HepG2 (cell line): Measurements from ENCODE around the gene KATNA1. TPM values are rescaled to one million over a fixed set of nuclear protein-coding genes. Genes with fewer than 3 reads are reported as not detected.
A peak's percentile ranks its signal among the peaks of the same experiment; 100 is the strongest.

Experiments
- GABPA ChIP-seq, 2 experiments: IDR thresholded peaks; 2 replicates each; pipeline ENCODE4 v1.6.1; 2011 to 2016; ENCODE audit warnings: low read depth in 2 of 2, low read length in 1 of 2, missing biosample characterization in 1 of 2, missing genetic modification characterization in 1 of 2
- JUNB ChIP-seq: sonication (generic); formaldehyde crosslinking; IDR thresholded peaks from 2 replicates; pipeline ENCODE4 v1.8.0; 2022; ENCODE audit warnings: missing genetic modification reagents, mild to moderate bottlenecking, borderline replicate concordance
- NCOA2 ChIP-seq: sonication (generic); formaldehyde crosslinking; IDR thresholded peaks from 2 replicates; pipeline ENCODE4 v1.8.0; 2022; ENCODE audit warnings: inconsistent platforms
- PHF21A ChIP-seq: sonication (generic); formaldehyde crosslinking; IDR thresholded peaks from 2 replicates; pipeline ENCODE4 v1.5.0; 2020; ENCODE audit warnings: mild to moderate bottlenecking, missing genetic modification reagents
- REPIN1 ChIP-seq: sonication (generic); formaldehyde crosslinking; IDR thresholded peaks from 2 replicates; pipeline ENCODE4 v1.8.0; 2022; ENCODE audit warnings: missing genetic modification reagents, low read depth, mild to moderate bottlenecking, borderline replicate concordance
- SETDB1 ChIP-seq: sonication (generic); formaldehyde crosslinking; IDR thresholded peaks from 2 replicates; pipeline ENCODE4 v1.5.1; 2020; ENCODE audit warnings: missing genetic modification reagents, mild to moderate bottlenecking, borderline replicate concordance
- SNAI1 ChIP-seq: sonication (generic); formaldehyde crosslinking; IDR thresholded peaks from 2 replicates; pipeline ENCODE4 v1.5.0; 2020; ENCODE audit warnings: mild to moderate bottlenecking, missing genetic modification reagents, borderline replicate concordance
- USF2 ChIP-seq, 2 experiments: sonication (generic) in 1 of 2; formaldehyde crosslinking in 1 of 2; IDR thresholded peaks; 2 replicates each; pipeline versions ENCODE4 v1.5.1 to v1.6.1; 2011 to 2020; ENCODE audit warnings: borderline replicate concordance in 1 of 2, low read depth in 1 of 2, low read length in 1 of 2, mild to moderate bottlenecking in 1 of 2, missing genetic modification reagents in 1 of 2, moderate library complexity in 1 of 2
- ZBTB49 ChIP-seq: sonication (generic); formaldehyde crosslinking; IDR thresholded peaks from 2 replicates; pipeline ENCODE4 v1.4.0; 2020; ENCODE audit warnings: missing genetic modification reagents, borderline replicate concordance
- ZFP37 ChIP-seq: sonication (generic); formaldehyde crosslinking; IDR thresholded peaks from 2 replicates; pipeline ENCODE4 v1.4.0; 2020; ENCODE audit warnings: missing genetic modification reagents, borderline replicate concordance
- ZIK1 ChIP-seq: sonication (generic); formaldehyde crosslinking; IDR thresholded peaks from 2 replicates; pipeline ENCODE4 v1.5.0; 2020; ENCODE audit warnings: mild to moderate bottlenecking, low read depth, missing genetic modification reagents, borderline replicate concordance
- ZNF124 ChIP-seq: sonication (generic); formaldehyde crosslinking; IDR thresholded peaks from 2 replicates; pipeline ENCODE4 v1.4.0; 2020; ENCODE audit warnings: missing genetic modification reagents
- ZNF446 ChIP-seq: sonication (generic); formaldehyde crosslinking; IDR thresholded peaks from 2 replicates; pipeline ENCODE4 v1.5.0; 2020; ENCODE audit warnings: mild to moderate bottlenecking, missing genetic modification reagents
- polyA plus RNA-seq, 8 experiments: library from polyadenylated mRNA; depleted of rRNA in 3 of 8; stranded (reverse) in 7 of 8; unstranded in 1 of 8; fragments of >200 nt; fragmentation: Illumina TruSeq in 4 of 8; extraction: Trizol in 4 of 8; gene quantifications; 2 replicates each; pipeline versions ENCODE4 v1.2.1 to v1.2.3, GENCODE V29; 2011 to 2016; ENCODE audit warnings: low read depth in 4 of 8, missing spikeins in 1 of 8, mixed read lengths in 1 of 8; ENCODE audit not compliant: insufficient read depth in 1 of 8
- total RNA-seq, 5 experiments: library from RNA; depleted of rRNA; stranded (reverse); fragments of >200 nt; fragmentation: Illumina TruSeq; extraction: Trizol; gene quantifications; 2 replicates each; pipeline ENCODE4 v1.2.3, GENCODE V29; 2016; ENCODE audit warnings: low read depth in 1 of 5
- TF ChIP-seq, protein P1 (sequence below): sonication (generic); formaldehyde crosslinking; conservative IDR thresholded peaks from 2 replicates; pipeline ENCODE4 v1.4.0; 2020; ENCODE audit warnings: missing genetic modification reagents
- TF ChIP-seq, protein P2 (sequence below), 2 experiments: IDR thresholded peaks; 2 replicates each; pipeline ENCODE4 v1.6.1; 2011 to 2012; ENCODE audit warnings: low read length in 2 of 2, borderline replicate concordance in 1 of 2, low read depth in 1 of 2, mild to moderate bottlenecking in 1 of 2, moderate library complexity in 1 of 2

Gene KATNA1
- total and polyA plus RNA-seq, 2 of the 13 experiments (the other 11 are each of a cell fraction or from before 2014, with no cell fraction given) = 14.8 to 25.3 TPM

- TF ChIP-seq REPIN1 (CRISPR knock-in tag) = peak; percentile 99
- peak; percentile 92 for TF ChIP-seq ZNF124 (CRISPR knock-in tag)
- TF ChIP-seq ZBTB49 (CRISPR knock-in tag) = no peak
- peak; percentile 46; the same call in 1 of the 2 replicates for TF ChIP-seq JUNB (CRISPR knock-in tag)
- peak; percentile 85 for TF ChIP-seq NCOA2 (CRISPR knock-in tag)
- TF ChIP-seq USF2 (IDR thresholded peaks at IDR 0.05; ENCODE audit: low read depth, low read length) = no peak
- no peak; the same call in 1 of the 2 replicates for TF ChIP-seq USF2 (CRISPR knock-in tag; IDR thresholded peaks at IDR 0.05; ENCODE audit: borderline replicate concordance)
- peak; percentile 51 for TF ChIP-seq ZNF446 (CRISPR knock-in tag)
- TF ChIP-seq, protein P1, sequence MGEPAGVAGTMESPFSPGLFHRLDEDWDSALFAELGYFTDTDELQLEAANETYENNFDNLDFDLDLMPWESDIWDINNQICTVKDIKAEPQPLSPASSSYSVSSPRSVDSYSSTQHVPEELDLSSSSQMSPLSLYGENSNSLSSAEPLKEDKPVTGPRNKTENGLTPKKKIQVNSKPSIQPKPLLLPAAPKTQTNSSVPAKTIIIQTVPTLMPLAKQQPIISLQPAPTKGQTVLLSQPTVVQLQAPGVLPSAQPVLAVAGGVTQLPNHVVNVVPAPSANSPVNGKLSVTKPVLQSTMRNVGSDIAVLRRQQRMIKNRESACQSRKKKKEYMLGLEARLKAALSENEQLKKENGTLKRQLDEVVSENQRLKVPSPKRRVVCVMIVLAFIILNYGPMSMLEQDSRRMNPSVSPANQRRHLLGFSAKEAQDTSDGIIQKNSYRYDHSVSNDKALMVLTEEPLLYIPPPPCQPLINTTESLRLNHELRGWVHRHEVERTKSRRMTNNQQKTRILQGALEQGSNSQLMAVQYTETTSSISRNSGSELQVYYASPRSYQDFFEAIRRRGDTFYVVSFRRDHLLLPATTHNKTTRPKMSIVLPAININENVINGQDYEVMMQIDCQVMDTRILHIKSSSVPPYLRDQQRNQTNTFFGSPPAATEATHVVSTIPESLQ (CRISPR knock-in tag) = 0 out of 2 replicates have a peak, but pooled peaks have one; percentile 83
- peak; percentile 84; the same call in 1 of the 2 replicates for TF ChIP-seq SNAI1 (CRISPR knock-in tag)
- peak; percentile 99 for TF ChIP-seq ZIK1 (CRISPR knock-in tag)
- peak; percentile 96 for TF ChIP-seq PHF21A (CRISPR knock-in tag)
- no peak for TF ChIP-seq SETDB1 (CRISPR knock-in tag)
- peak; percentile 98; the same call in 1 of the 2 replicates for TF ChIP-seq ZFP37 (CRISPR knock-in tag)
- TF ChIP-seq, protein P2, sequence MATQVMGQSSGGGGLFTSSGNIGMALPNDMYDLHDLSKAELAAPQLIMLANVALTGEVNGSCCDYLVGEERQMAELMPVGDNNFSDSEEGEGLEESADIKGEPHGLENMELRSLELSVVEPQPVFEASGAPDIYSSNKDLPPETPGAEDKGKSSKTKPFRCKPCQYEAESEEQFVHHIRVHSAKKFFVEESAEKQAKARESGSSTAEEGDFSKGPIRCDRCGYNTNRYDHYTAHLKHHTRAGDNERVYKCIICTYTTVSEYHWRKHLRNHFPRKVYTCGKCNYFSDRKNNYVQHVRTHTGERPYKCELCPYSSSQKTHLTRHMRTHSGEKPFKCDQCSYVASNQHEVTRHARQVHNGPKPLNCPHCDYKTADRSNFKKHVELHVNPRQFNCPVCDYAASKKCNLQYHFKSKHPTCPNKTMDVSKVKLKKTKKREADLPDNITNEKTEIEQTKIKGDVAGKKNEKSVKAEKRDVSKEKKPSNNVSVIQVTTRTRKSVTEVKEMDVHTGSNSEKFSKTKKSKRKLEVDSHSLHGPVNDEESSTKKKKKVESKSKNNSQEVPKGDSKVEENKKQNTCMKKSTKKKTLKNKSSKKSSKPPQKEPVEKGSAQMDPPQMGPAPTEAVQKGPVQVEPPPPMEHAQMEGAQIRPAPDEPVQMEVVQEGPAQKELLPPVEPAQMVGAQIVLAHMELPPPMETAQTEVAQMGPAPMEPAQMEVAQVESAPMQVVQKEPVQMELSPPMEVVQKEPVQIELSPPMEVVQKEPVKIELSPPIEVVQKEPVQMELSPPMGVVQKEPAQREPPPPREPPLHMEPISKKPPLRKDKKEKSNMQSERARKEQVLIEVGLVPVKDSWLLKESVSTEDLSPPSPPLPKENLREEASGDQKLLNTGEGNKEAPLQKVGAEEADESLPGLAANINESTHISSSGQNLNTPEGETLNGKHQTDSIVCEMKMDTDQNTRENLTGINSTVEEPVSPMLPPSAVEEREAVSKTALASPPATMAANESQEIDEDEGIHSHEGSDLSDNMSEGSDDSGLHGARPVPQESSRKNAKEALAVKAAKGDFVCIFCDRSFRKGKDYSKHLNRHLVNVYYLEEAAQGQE (IDR thresholded peaks at IDR 0.05; ENCODE audit: borderline replicate concordance in 1 of 2, low read depth in 1 of 2, low read length in 2 of 2) = peak in 1 of 2 experiments; percentile 77; a peak in 1 of 4 replicates
- peak; percentile 79 for TF ChIP-seq GABPA (IDR thresholded peaks at IDR 0.05; ENCODE audit: low read depth, low read length)
- peak; percentile 91 for TF ChIP-seq GABPA (CRISPR knock-in tag; IDR thresholded peaks at IDR 0.05; ENCODE audit: low read depth)
Observed at GRCh38 chr6:149648148-149649145, at the start of gene KATNA1 (continued).
